Liver (tissue), 9 donors: ENCODE data around the gene CDH13. TPM values are rescaled to one million over a fixed set of nuclear protein-coding genes. Genes with fewer than 3 reads are reported as not detected.

Source experiments
- DNase-seq: peaks from one replicate; pipeline ENCODE4 v3.0.0-alpha.2; 2017; ENCODE audit warnings: low spot score
- H3K27ac ChIP-seq, 2 donors: one replicate each; pipeline ENCODE4 v1.7.0; 2013; ENCODE audit warnings: inconsistent platforms in 2 of 2, low read length in 2 of 2, control low read depth in 1 of 2, low read depth in 1 of 2, mild to moderate bottlenecking in 1 of 2
- H3K27me3 ChIP-seq, 4 donors: one replicate each; pipeline versions ENCODE4 v1.6.1 to v1.7.0; 2013; ENCODE audit warnings: low read length in 3 of 4, inconsistent platforms in 1 of 4, mild to moderate bottlenecking in 1 of 4, moderate library complexity in 1 of 4; ENCODE audit not compliant: control insufficient read depth in 4 of 4, insufficient read depth in 4 of 4
- H3K36me3 ChIP-seq, 4 donors: one replicate each; pipeline versions ENCODE4 v1.6.1 to v1.7.0; 2013; ENCODE audit warnings: low read length in 3 of 4, mild to moderate bottlenecking in 3 of 4, low read depth in 1 of 4, moderate library complexity in 1 of 4; ENCODE audit not compliant: control insufficient read depth in 4 of 4, insufficient read depth in 3 of 4
- H3K4me1 ChIP-seq, 4 donors: one replicate each; pipeline versions ENCODE4 v1.6.1 to v1.7.0; 2013; ENCODE audit warnings: low read length in 3 of 4, mild to moderate bottlenecking in 3 of 4, moderate library complexity in 1 of 4; ENCODE audit not compliant: control insufficient read depth in 4 of 4, insufficient read depth in 4 of 4
- H3K4me3 ChIP-seq, 3 donors: one replicate each; pipeline versions ENCODE4 v1.6.1 to v1.7.0; 2013; ENCODE audit warnings: low read length in 3 of 3, control low read depth in 1 of 3, low read depth in 1 of 3, mild to moderate bottlenecking in 1 of 3
- H3K9ac ChIP-seq, 2 donors: one replicate each; pipeline ENCODE4 v1.7.0; 2013; ENCODE audit warnings: low read length in 2 of 2, mild to moderate bottlenecking in 2 of 2, moderate library complexity in 2 of 2, control low read depth in 1 of 2, low read depth in 1 of 2
- H3K9me3 ChIP-seq, 4 donors: one replicate each; pipeline versions ENCODE4 v1.6.1 to v1.7.0; 2013; ENCODE audit warnings: low read length in 3 of 4; ENCODE audit not compliant: control insufficient read depth in 4 of 4
- ATF3 ChIP-seq: IDR thresholded peaks from 2 replicates; pipeline ENCODE4 v1.6.1; 2016; ENCODE audit warnings: antibody characterized with exemption
- CTCF ChIP-seq: fragments of 150-350 bp; IDR thresholded peaks from 2 replicates; pipeline ENCODE4 v1.5.1; 2017; ENCODE audit warnings: improper control_type of control experiment, low read depth, low read length; ENCODE audit not compliant: missing input control
- EGR1 ChIP-seq, 2 donors: IDR thresholded peaks; 2 replicates each; pipeline ENCODE4 v1.6.1; 2016 to 2018; ENCODE audit warnings: antibody characterized with exemption in 2 of 2, low read depth in 2 of 2
- FOXA1 ChIP-seq: IDR thresholded peaks from 2 replicates; pipeline ENCODE4 v1.6.1; 2016; ENCODE audit warnings: antibody characterized with exemption
- FOXA2 ChIP-seq: IDR thresholded peaks from 2 replicates; pipeline ENCODE4 v1.6.1; 2016; ENCODE audit warnings: antibody characterized with exemption
- GABPA ChIP-seq, 2 donors: IDR thresholded peaks in 1 of 2; conservative IDR thresholded peaks in 1 of 2; 2 replicates each; pipeline ENCODE4 v1.6.1; 2016; ENCODE audit warnings: antibody characterized with exemption in 2 of 2, mild to moderate bottlenecking in 1 of 2, moderate library complexity in 1 of 2
- HNF4A ChIP-seq, 2 donors: conservative IDR thresholded peaks; 2 replicates each; pipeline ENCODE4 v1.6.1; 2016; ENCODE audit warnings: antibody characterized with exemption in 2 of 2, mild to moderate bottlenecking in 2 of 2
- HNF4G ChIP-seq: IDR thresholded peaks from 2 replicates; pipeline ENCODE4 v1.6.1; 2016; ENCODE audit warnings: antibody characterized with exemption
- JUND ChIP-seq, 2 donors: IDR thresholded peaks; 2 replicates each; pipeline ENCODE4 v1.6.1; 2016; ENCODE audit warnings: antibody characterized with exemption in 2 of 2
- NR2F2 ChIP-seq: IDR thresholded peaks from 2 replicates; pipeline ENCODE4 v1.6.1; 2016; ENCODE audit warnings: antibody characterized with exemption
- RAD21 ChIP-seq, 2 donors: IDR thresholded peaks; 2 replicates each; pipeline ENCODE4 v1.6.1; 2016; ENCODE audit warnings: antibody characterized with exemption in 2 of 2, mild to moderate bottlenecking in 2 of 2
- RXRA ChIP-seq, 2 donors: IDR thresholded peaks; 2 replicates each; pipeline ENCODE4 v1.6.1; 2017 to 2018; ENCODE audit warnings: antibody characterized with exemption in 2 of 2, mild to moderate bottlenecking in 1 of 2
- SP1 ChIP-seq: IDR thresholded peaks from 2 replicates; pipeline ENCODE4 v1.6.1; 2018; ENCODE audit warnings: antibody characterized with exemption, mild to moderate bottlenecking
- TAF1 ChIP-seq: conservative IDR thresholded peaks from 2 replicates; pipeline ENCODE4 v1.6.1; 2016; ENCODE audit warnings: antibody characterized with exemption, mild to moderate bottlenecking
- YY1 ChIP-seq: IDR thresholded peaks from 2 replicates; pipeline ENCODE4 v1.6.1; 2016; ENCODE audit warnings: antibody characterized with exemption, mild to moderate bottlenecking
- ZBTB33 ChIP-seq: IDR thresholded peaks from 2 replicates; pipeline ENCODE4 v1.6.1; 2016; ENCODE audit warnings: antibody characterized with exemption
- WGBS: extraction: QIAGEN DNeasy Blood & Tissue Kit; methylation state at CpG from one replicate; pipeline ENCODE4 v1.1.7; 2013; 5-methylcytosine and 5-hydroxymethylcytosine counted together
- polyA plus RNA-seq, 2 donors: library from polyadenylated mRNA; stranded (reverse) in 1 of 2; unstranded in 1 of 2; fragments of 200-250 nt in 1 of 2; fragments of >200 nt in 1 of 2; fragmentation: Nextera tagmentation in 1 of 2; extraction: Ambion mirVana in 1 of 2; gene quantifications; one replicate each; pipeline versions ENCODE4 v1.2.1 to v1.2.3, GENCODE V29; 2013 to 2015
- total RNA-seq, 2 donors: library from RNA; depleted of rRNA; stranded (reverse); fragments of >200 nt; gene quantifications; one replicate each; pipeline ENCODE4 v1.2.3, GENCODE V29; 2014
- TF ChIP-seq, protein P1 (sequence below): IDR thresholded peaks from 2 replicates; pipeline ENCODE4 v1.6.1; 2016; ENCODE audit warnings: antibody characterized with exemption, mild to moderate bottlenecking
- TF ChIP-seq, protein P2 (sequence below): IDR thresholded peaks from 2 replicates; pipeline ENCODE4 v1.6.1; 2016; ENCODE audit warnings: antibody characterized with exemption
- donor health status: healthy.
- donor health status: healthy.
- donor health status: healthy.
- donor health status: healthy.
- donor health status: healthy.

Gene CDH13
- total and polyA plus RNA-seq, 4 donors: 0.21 to 1.5 (median 0.58) TPM

GRCh38 chr16:83830091-83830768 is 1203.5 kb downstream of the CDH13 start (continued):
- TF ChIP-seq, protein P1, sequence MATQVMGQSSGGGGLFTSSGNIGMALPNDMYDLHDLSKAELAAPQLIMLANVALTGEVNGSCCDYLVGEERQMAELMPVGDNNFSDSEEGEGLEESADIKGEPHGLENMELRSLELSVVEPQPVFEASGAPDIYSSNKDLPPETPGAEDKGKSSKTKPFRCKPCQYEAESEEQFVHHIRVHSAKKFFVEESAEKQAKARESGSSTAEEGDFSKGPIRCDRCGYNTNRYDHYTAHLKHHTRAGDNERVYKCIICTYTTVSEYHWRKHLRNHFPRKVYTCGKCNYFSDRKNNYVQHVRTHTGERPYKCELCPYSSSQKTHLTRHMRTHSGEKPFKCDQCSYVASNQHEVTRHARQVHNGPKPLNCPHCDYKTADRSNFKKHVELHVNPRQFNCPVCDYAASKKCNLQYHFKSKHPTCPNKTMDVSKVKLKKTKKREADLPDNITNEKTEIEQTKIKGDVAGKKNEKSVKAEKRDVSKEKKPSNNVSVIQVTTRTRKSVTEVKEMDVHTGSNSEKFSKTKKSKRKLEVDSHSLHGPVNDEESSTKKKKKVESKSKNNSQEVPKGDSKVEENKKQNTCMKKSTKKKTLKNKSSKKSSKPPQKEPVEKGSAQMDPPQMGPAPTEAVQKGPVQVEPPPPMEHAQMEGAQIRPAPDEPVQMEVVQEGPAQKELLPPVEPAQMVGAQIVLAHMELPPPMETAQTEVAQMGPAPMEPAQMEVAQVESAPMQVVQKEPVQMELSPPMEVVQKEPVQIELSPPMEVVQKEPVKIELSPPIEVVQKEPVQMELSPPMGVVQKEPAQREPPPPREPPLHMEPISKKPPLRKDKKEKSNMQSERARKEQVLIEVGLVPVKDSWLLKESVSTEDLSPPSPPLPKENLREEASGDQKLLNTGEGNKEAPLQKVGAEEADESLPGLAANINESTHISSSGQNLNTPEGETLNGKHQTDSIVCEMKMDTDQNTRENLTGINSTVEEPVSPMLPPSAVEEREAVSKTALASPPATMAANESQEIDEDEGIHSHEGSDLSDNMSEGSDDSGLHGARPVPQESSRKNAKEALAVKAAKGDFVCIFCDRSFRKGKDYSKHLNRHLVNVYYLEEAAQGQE: no peak
- no peak for TF ChIP-seq HNF4A (conservative IDR thresholded peaks at IDR 0.05)
- TF ChIP-seq, protein P2, sequence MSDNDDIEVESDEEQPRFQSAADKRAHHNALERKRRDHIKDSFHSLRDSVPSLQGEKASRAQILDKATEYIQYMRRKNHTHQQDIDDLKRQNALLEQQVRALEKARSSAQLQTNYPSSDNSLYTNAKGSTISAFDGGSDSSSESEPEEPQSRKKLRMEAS: no peak
- TF ChIP-seq RAD21 (IDR thresholded peaks at IDR 0.05): no peak
- no peak for TF ChIP-seq EGR1 (IDR thresholded peaks at IDR 0.05; ENCODE audit: low read depth in 2 of 2)
- no peak for TF ChIP-seq JUND (IDR thresholded peaks at IDR 0.05)
- no peak for TF ChIP-seq FOXA2

GRCh38 chr16:83830769-83831455 is 1204.1 kb downstream of the CDH13 start:
- H3K9ac ChIP-seq: no peak overlapping the region
- TF ChIP-seq FOXA2: no peak
- no peak for TF ChIP-seq CTCF
- no peak for TF ChIP-seq NR2F2
- TF ChIP-seq GABPA (IDR thresholded peaks at IDR 0.05 in 1 of 2, conservative IDR thresholded peaks at IDR 0.05 in 1 of 2): no peak
- no peak for TF ChIP-seq FOXA1
- no peak for TF ChIP-seq SP1
- no peak for TF ChIP-seq HNF4A (conservative IDR thresholded peaks at IDR 0.05)
- no peak for TF ChIP-seq ZBTB33
- TF ChIP-seq RXRA (IDR thresholded peaks at IDR 0.05): no peak
- no peak for TF ChIP-seq JUND (IDR thresholded peaks at IDR 0.05)
- TF ChIP-seq EGR1 (IDR thresholded peaks at IDR 0.05; ENCODE audit: low read depth in 2 of 2): no peak
- no peak for TF ChIP-seq YY1
- TF ChIP-seq, protein P1: no peak
- no peak for TF ChIP-seq RAD21 (IDR thresholded peaks at IDR 0.05)
- no peak for TF ChIP-seq HNF4G
- no peak for TF ChIP-seq TAF1
- TF ChIP-seq ATF3: no peak
- TF ChIP-seq, protein P2: no peak
- H3K27ac ChIP-seq: no peak overlapping the region
- no peak overlapping the region for H3K4me3 ChIP-seq
- WGBS: 75% methylated on average over 13 of the region's 13 CpGs
- DNase-seq: no peak
- no peaks in the 10 kb centered on the region for H3K9me3 ChIP-seq
- no peaks in the 10 kb centered on the region for H3K27me3 ChIP-seq
- H3K4me1 ChIP-seq: no peaks in the 10 kb centered on the region
- H3K36me3 ChIP-seq: no peaks in the 10 kb centered on the region
